Large intestine (tissue), 3 donors: ENCODE measurements around the gene CCDC88C. TPM values are rescaled to one million over a fixed set of nuclear protein-coding genes. Genes with fewer than 3 reads are reported as not detected.
A peak's percentile ranks its signal among the peaks of the same experiment; 100 is the strongest.

ENCODE experiments used
- DNase-seq, 2 donors: peaks; one replicate each; pipeline versions ENCODE4 v3.0.0 to v3.0.0-alpha.2; 2013
- H3K27ac ChIP-seq: one replicate; pipeline ENCODE4 v1.5.1; 2013; ENCODE audit warnings: low read length
- H3K27me3 ChIP-seq: 2 replicates; pipeline ENCODE4 v1.6.1; 2013; ENCODE audit warnings: low read length; ENCODE audit not compliant: control insufficient read depth, insufficient read depth
- H3K36me3 ChIP-seq: 2 replicates; pipeline ENCODE4 v1.6.1; 2013; ENCODE audit warnings: low read length; ENCODE audit not compliant: control insufficient read depth, insufficient read depth
- H3K4me1 ChIP-seq: one replicate; pipeline ENCODE4 v1.6.1; 2013; ENCODE audit warnings: low read length; ENCODE audit not compliant: control insufficient read depth, insufficient read depth
- H3K4me3 ChIP-seq: one replicate; pipeline ENCODE4 v1.5.1; 2013; ENCODE audit warnings: low read length
- H3K9me3 ChIP-seq: one replicate; pipeline ENCODE4 v1.6.1; 2013; ENCODE audit warnings: mild to moderate bottlenecking, low read depth, low read length, moderate library complexity; ENCODE audit not compliant: control insufficient read depth
- WGBS: methylation state at CpG from one replicate; pipeline ENCODE4 v1.1.5; 2013; ENCODE audit warnings: low lambda C conversion rate; ENCODE audit not compliant: insufficient coverage; 5-methylcytosine and 5-hydroxymethylcytosine counted together
- polyA plus RNA-seq: library from polyadenylated mRNA; unstranded; fragments of 120-200 nt; gene quantifications from one replicate; pipeline ENCODE4 v1.2.1, GENCODE V29; 2013

Gene CCDC88C
- polyA plus RNA-seq, 1 donor: 28.0 TPM

GRCh38 chr14:91326514-91327249, 90.9 kb downstream of the CCDC88C start:
- no CpG with 5 or more reads among the region's 14 CpGs for WGBS
- Histone ChIP-seq H3K4me3 (no peak overlapping the region), H3K9me3 (no peaks in the 10 kb centered on the region), H3K27me3 (no peaks in the 10 kb centered on the region), H3K27ac (no peak overlapping the region), H3K4me1 (peaks cover 11% of the 10 kb centered on the region), H3K36me3 (peaks cover 23% of the 10 kb centered on the region)
- no peak for DNase-seq

GRCh38 chr14:91324606-91325575, 92.7 kb downstream of the CCDC88C start:
- Histone ChIP-seq H3K27ac (no peak overlapping the region), H3K4me1 (peaks cover 10% of the 10 kb centered on the region), H3K27me3 (no peaks in the 10 kb centered on the region), H3K36me3 (peaks cover 38% of the 10 kb centered on the region), H3K9me3 (no peaks in the 10 kb centered on the region), H3K4me3 (no peak overlapping the region)
- 100% methylated on average over 2 of the region's 20 CpGs for WGBS
- no peak for DNase-seq

DNA sequence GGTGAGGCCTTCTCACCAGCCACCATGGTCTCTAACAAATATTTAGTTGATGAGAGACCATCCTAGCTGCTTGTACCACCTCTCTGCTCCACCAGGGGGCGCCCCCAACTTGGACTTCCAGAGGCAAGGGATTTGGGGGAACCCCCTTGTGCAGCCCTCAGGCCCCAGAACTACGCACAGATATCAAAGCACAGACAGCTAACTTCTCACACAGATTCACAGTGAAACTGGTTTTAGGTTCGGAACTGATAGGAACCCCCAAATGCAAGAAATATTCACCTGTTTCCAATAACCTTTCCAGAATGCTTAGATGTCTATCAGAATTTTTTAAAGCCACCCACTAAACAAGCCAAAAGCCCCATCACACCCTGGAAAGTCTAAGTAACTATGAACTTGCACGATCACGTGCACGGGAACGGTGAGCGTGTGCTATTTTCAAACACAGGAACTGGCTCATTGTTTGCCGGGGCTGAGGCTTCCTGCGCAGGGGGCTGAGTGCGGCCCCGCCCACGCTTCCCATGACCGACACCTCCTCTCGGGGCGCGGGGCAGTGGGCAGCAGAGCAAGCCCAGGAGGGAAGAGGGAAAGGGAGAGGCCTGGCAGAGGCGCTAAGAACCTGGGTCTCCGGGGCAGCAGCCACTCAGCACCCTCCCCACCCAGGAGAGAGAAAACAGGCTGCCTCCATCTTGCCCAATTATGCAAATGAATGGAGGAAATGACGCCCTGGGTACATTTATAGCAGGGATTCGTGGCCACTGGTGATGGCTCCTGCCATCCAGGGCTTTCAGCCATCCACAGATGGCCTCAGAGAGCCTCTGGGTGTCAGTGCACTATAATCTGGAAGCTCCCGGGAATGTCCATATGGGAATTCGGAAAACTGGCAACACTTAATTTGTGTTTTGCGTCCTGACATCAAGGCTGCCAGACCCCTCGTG, 93.7 kb downstream of the CCDC88C start:
- Histone ChIP-seq H3K36me3 (peaks cover 45% of the 10 kb centered on the region), H3K27me3 (no peaks in the 10 kb centered on the region), H3K4me1 (peaks cover 10% of the 10 kb centered on the region), H3K4me3 (peak overlapping the region; percentile 8), H3K9me3 (no peaks in the 10 kb centered on the region), H3K27ac (peak overlapping the region; percentile 18)
- peak; percentile 63 to 69 for DNase-seq
- no CpG with 5 or more reads among the region's 25 CpGs for WGBS

GRCh38 chr14:91323031-91323430, 94.6 kb downstream of the CCDC88C start:
- DNase-seq: no peak
- peaks cover 10% of the 10 kb centered on the region for H3K4me1 ChIP-seq
- peaks cover 47% of the 10 kb centered on the region for H3K36me3 ChIP-seq
- no peaks in the 10 kb centered on the region for H3K9me3 ChIP-seq
- 100% methylated on average over 1 of the region's 6 CpGs for WGBS
- H3K27ac ChIP-seq: no peak overlapping the region
- no peaks in the 10 kb centered on the region for H3K27me3 ChIP-seq
- no peak overlapping the region for H3K4me3 ChIP-seq

DNA sequence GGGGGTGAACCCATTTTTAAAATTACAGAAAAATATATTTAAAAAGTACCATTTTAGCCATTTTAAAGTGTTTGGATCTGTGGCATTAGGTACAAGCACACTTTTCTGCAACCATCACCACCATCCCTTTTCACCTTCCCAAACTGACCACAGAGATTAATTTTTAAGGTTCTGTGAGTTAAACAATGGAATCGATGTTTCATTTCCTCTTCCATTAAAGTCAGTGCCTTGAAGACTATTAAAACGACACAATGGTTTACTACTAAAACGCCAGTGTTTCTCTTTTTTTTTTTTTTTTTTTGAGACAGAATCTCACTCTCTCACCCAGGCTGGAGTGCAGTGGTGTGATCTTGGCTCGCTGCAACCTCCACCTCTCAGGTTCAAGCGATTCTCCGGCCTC, 95.0 kb downstream of the CCDC88C start:
- Histone ChIP-seq H3K36me3 (peaks cover 50% of the 10 kb centered on the region), H3K4me1 (peaks cover 13% of the 10 kb centered on the region), H3K27ac (no peak overlapping the region), H3K9me3 (no peaks in the 10 kb centered on the region), H3K4me3 (no peak overlapping the region), H3K27me3 (no peaks in the 10 kb centered on the region)
- WGBS: no CpG with 5 or more reads among the region's 6 CpGs
- DNase-seq: no peak

DNA sequence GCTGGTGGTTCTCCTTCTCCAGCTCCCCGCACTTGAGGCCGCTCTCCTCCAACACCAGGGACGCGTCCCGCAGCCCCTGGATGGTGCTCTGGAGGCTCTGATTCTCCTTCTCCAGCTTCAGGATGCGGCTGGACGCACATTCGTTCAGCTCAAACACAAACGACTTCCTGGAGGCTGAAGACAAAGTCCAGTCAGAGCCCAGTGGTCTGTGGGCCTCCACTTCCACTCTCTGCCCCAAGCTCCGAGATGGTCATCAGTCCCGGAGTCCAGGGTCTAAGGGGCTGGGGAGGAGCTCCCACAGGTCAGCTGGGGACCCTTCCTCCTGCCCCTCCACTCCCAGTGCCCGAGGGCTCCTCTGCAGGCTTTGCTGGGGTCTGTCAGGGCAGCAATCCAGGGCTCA, 96.5 kb downstream of the CCDC88C start:
- WGBS: no CpG with 5 or more reads among the region's 12 CpGs
- H3K36me3 ChIP-seq: peaks cover 49% of the 10 kb centered on the region
- H3K4me3 ChIP-seq: no peak overlapping the region
- no peaks in the 10 kb centered on the region for H3K9me3 ChIP-seq
- no peak for DNase-seq
- H3K27ac ChIP-seq: no peak overlapping the region
- H3K27me3 ChIP-seq: no peaks in the 10 kb centered on the region
- peaks cover 20% of the 10 kb centered on the region for H3K4me1 ChIP-seq

DNA sequence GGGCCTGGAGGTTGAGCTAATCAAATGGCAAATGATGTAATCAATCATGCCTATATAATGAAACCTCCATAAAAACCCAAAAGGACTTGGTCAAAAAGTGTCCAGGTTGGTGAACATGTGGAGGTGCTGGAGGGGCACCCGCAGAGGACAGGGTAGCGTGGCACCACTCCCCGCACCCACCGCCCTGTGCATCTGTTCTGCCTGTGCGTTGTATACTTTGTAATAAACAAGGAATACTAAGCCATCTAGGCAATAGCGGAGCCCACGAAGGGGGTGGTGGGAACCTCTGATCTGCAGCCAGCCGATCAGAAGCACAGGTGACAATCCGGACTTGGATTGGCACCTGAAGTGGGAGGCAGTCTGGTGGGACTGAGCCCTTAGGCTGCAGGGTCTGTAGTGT, 97.4 kb downstream of the CCDC88C start:
- no CpG with 5 or more reads among the region's 9 CpGs for WGBS
- Histone ChIP-seq H3K4me3 (no peak overlapping the region), H3K9me3 (no peaks in the 10 kb centered on the region), H3K4me1 (peaks cover 20% of the 10 kb centered on the region), H3K36me3 (peaks cover 53% of the 10 kb centered on the region), H3K27me3 (no peaks in the 10 kb centered on the region), H3K27ac (no peak overlapping the region)
- no peak for DNase-seq

DNA sequence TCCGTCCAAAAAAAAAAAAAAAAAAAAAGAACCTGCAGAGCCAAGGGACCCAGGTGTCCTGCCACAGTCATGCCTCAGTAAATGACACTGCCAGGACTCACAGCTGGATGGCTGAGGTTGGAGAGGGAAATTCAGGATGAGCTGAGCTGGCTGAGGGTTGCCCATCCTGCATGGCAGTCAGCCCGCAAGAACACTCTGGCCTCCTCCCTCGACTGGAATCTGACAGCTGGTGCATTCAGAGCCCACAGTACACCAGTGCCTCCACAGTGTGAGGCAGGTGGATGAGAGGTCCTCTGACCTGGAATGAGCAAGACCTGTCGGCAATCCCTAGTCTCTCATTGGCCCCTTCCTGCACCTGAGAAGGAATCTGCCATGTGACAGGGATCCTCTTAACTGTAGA, 98.7 kb downstream of the CCDC88C start:
- Histone ChIP-seq H3K27ac (no peak overlapping the region), H3K9me3 (no peaks in the 10 kb centered on the region), H3K4me3 (no peak overlapping the region), H3K27me3 (no peaks in the 10 kb centered on the region), H3K4me1 (peaks cover 15% of the 10 kb centered on the region), H3K36me3 (peaks cover 55% of the 10 kb centered on the region)
- DNase-seq: no peak
- no CpG with 5 or more reads among the region's 4 CpGs for WGBS

GRCh38 chr14:91317381-91318308, 100.0 kb downstream of the CCDC88C start:
- no peaks in the 10 kb centered on the region for H3K9me3 ChIP-seq
- peaks cover 65% of the 10 kb centered on the region for H3K36me3 ChIP-seq
- H3K27ac ChIP-seq: peak overlapping the region; percentile 36
- H3K27me3 ChIP-seq: no peaks in the 10 kb centered on the region
- H3K4me1 ChIP-seq: peaks cover 10% of the 10 kb centered on the region
- no peak overlapping the region for H3K4me3 ChIP-seq
- DNase-seq: peak; percentile 67 to 87
- 50% methylated on average over 2 of the region's 21 CpGs for WGBS
